HG03432 (cell line): ENCODE data around the gene S1PR1.
A peak's percentile ranks its signal among the peaks of the same experiment; 100 is the strongest.

ENCODE experiments used
- ATAC-seq: cut with Tn5 transposase; IDR thresholded peaks from one replicate; pipeline ENCODE4 v1.9.1; 2021; ENCODE audit warnings: mild to moderate bottlenecking, moderate library complexity; ENCODE audit not compliant: unreplicated experiment

The S1PR1 gene

GRCh38 chr1:101245246-101245927 is 8.6 kb downstream of the S1PR1 start:
- no peak for ATAC-seq

- peak; percentile 96 for ATAC-seq
Observed at GRCh38 chr1:101247404-101248287, 10.8 kb downstream of the S1PR1 start.

GRCh38 chr1:101250222-101250621 is 13.4 kb downstream of the S1PR1 start:
- ATAC-seq: no peak

GRCh38 chr1:101250656-101251272 is 13.9 kb downstream of the S1PR1 start:
- ATAC-seq: no peak

GRCh38 chr1:101251504-101251903 is 14.7 kb downstream of the S1PR1 start:
- no peak for ATAC-seq

GRCh38 chr1:101253976-101254674 is 17.3 kb downstream of the S1PR1 start:
- ATAC-seq: no peak

GRCh38 chr1:101257500-101258325 is 20.9 kb downstream of the S1PR1 start:
- peak; percentile 90 for ATAC-seq

GRCh38 chr1:101259744-101260148 is 22.9 kb downstream of the S1PR1 start:
- no peak for ATAC-seq

- ATAC-seq: no peak
Observed at GRCh38 chr1:101260556-101261350, 23.9 kb downstream of the S1PR1 start.

- ATAC-seq: no peak
Observed at GRCh38 chr1:101261623-101262022, 24.8 kb downstream of the S1PR1 start.

GRCh38 chr1:101262060-101262459 is 25.2 kb downstream of the S1PR1 start:
- no peak for ATAC-seq

- peak; percentile 28 for ATAC-seq
Observed at GRCh38 chr1:101262630-101263348, 26.0 kb downstream of the S1PR1 start.

GRCh38 chr1:101264697-101265096 is 27.9 kb downstream of the S1PR1 start:
- peak; percentile 46 for ATAC-seq

GRCh38 chr1:101265684-101266083 is 28.9 kb downstream of the S1PR1 start:
- no peak for ATAC-seq

- no peak for ATAC-seq
Observed at GRCh38 chr1:101267082-101267481, 30.3 kb downstream of the S1PR1 start.

- no peak for ATAC-seq
Observed at GRCh38 chr1:101268893-101269292, 32.1 kb downstream of the S1PR1 start.

- no peak for ATAC-seq
Observed at GRCh38 chr1:101275672-101276071, 38.9 kb downstream of the S1PR1 start.

GRCh38 chr1:101276818-101277217 is 40.0 kb downstream of the S1PR1 start:
- no peak for ATAC-seq

- no peak for ATAC-seq
Observed at GRCh38 chr1:101278238-101278637, 41.4 kb downstream of the S1PR1 start.
